H1 (cell line): ENCODE data around the gene TGFBR2. TPM values are rescaled to one million over a fixed set of nuclear protein-coding genes. Genes with fewer than 3 reads are reported as not detected.

Experiments
- CHD2 ChIP-seq: IDR thresholded peaks from 2 replicates; pipeline ENCODE4 v1.6.1; 2012; ENCODE audit warnings: low read length, improper control_type of control experiment
- CTBP2 ChIP-seq: IDR thresholded peaks from 2 replicates; pipeline ENCODE4 v1.7.0; 2011; ENCODE audit warnings: borderline replicate concordance, mild to moderate bottlenecking, moderate library complexity, mixed read lengths, low read length; ENCODE audit not compliant: insufficient read depth, insufficient read length
- JUND ChIP-seq: IDR thresholded peaks from 2 replicates; pipeline ENCODE4 v1.6.1; 2011; ENCODE audit warnings: mild to moderate bottlenecking, improper control_type of control experiment, low read length
- RNF2 ChIP-seq: fragments of 200-900, 300-1000 bp; sonication (generic); IDR thresholded peaks from 2 replicates; pipeline ENCODE4 v1.7.1; 2016; ENCODE audit warnings: borderline replicate concordance, low read depth, mild to moderate bottlenecking, antibody characterized with exemption, low read length; ENCODE audit not compliant: poor library complexity, severe bottlenecking; ENCODE audit errors: missing control alignments
- SIX5 ChIP-seq: IDR thresholded peaks from 2 replicates; pipeline ENCODE4 v1.6.1; 2011; ENCODE audit warnings: mild to moderate bottlenecking, low read depth, low read length
- TCF12 ChIP-seq: IDR thresholded peaks from 2 replicates; pipeline ENCODE4 v1.6.1; 2011; ENCODE audit warnings: low read depth, mild to moderate bottlenecking, low read length
- polyA plus RNA-seq, 7 experiments: library from polyadenylated mRNA; depleted of rRNA in 3 of 7; stranded (reverse) in 5 of 7; unstranded in 2 of 7; fragments of >200 nt in 5 of 7; fragments of 200-250 nt in 2 of 7; gene quantifications; 1 replicate in 5 of 7; 2 replicates in 1 of 7; 4 replicates in 1 of 7; pipeline versions ENCODE4 v1.2.1 to v1.2.3, GENCODE V29; 2011 to 2013; ENCODE audit warnings: missing spikeins in 2 of 7, mixed read lengths in 2 of 7
- total RNA-seq: library from RNA; stranded (reverse); fragmentation: NEBNext Ultra II Directional; extraction: Animal tissue kit (Norgen Biotek cat#: 25700); gene quantifications from 2 replicates; pipeline ENCODE4 v1.2.1, GENCODE V29; 2021
- TF ChIP-seq, protein P1 (sequence below): fragments of 300-600 bp; sonication (generic); IDR thresholded peaks from 2 replicates; pipeline ENCODE4 v1.7.1; 2012; ENCODE audit warnings: low read length, moderate library complexity, mild to moderate bottlenecking, inconsistent platforms; ENCODE audit not compliant: insufficient replicate concordance
- TF ChIP-seq, protein P2 (sequence below): IDR thresholded peaks from 2 replicates; pipeline ENCODE4 v1.6.1; 2012; ENCODE audit warnings: inconsistent platforms

TGFBR2 gene
- total and polyA plus RNA-seq, 2 of the 8 experiments (the other 6 are each of a cell fraction or from before 2014, with no cell fraction given) = 4.2 to 7.4 TPM

DNA sequence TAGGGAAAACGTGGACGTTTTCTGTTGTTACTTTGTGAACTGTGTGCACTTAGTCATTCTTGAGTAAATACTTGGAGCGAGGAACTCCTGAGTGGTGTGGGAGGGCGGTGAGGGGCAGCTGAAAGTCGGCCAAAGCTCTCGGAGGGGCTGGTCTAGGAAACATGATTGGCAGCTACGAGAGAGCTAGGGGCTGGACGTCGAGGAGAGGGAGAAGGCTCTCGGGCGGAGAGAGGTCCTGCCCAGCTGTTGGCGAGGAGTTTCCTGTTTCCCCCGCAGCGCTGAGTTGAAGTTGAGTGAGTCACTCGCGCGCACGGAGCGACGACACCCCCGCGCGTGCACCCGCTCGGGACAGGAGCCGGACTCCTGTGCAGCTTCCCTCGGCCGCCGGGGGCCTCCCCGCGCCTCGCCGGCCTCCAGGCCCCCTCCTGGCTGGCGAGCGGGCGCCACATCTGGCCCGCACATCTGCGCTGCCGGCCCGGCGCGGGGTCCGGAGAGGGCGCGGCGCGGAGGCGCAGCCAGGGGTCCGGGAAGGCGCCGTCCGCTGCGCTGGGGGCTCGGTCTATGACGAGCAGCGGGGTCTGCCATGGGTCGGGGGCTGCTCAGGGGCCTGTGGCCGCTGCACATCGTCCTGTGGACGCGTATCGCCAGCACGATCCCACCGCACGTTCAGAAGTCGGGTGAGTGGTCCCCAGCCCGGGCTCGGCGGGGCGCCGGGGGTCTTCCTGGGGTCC, at the start of gene TGFBR2 (continued):
- TF ChIP-seq, protein P1, sequence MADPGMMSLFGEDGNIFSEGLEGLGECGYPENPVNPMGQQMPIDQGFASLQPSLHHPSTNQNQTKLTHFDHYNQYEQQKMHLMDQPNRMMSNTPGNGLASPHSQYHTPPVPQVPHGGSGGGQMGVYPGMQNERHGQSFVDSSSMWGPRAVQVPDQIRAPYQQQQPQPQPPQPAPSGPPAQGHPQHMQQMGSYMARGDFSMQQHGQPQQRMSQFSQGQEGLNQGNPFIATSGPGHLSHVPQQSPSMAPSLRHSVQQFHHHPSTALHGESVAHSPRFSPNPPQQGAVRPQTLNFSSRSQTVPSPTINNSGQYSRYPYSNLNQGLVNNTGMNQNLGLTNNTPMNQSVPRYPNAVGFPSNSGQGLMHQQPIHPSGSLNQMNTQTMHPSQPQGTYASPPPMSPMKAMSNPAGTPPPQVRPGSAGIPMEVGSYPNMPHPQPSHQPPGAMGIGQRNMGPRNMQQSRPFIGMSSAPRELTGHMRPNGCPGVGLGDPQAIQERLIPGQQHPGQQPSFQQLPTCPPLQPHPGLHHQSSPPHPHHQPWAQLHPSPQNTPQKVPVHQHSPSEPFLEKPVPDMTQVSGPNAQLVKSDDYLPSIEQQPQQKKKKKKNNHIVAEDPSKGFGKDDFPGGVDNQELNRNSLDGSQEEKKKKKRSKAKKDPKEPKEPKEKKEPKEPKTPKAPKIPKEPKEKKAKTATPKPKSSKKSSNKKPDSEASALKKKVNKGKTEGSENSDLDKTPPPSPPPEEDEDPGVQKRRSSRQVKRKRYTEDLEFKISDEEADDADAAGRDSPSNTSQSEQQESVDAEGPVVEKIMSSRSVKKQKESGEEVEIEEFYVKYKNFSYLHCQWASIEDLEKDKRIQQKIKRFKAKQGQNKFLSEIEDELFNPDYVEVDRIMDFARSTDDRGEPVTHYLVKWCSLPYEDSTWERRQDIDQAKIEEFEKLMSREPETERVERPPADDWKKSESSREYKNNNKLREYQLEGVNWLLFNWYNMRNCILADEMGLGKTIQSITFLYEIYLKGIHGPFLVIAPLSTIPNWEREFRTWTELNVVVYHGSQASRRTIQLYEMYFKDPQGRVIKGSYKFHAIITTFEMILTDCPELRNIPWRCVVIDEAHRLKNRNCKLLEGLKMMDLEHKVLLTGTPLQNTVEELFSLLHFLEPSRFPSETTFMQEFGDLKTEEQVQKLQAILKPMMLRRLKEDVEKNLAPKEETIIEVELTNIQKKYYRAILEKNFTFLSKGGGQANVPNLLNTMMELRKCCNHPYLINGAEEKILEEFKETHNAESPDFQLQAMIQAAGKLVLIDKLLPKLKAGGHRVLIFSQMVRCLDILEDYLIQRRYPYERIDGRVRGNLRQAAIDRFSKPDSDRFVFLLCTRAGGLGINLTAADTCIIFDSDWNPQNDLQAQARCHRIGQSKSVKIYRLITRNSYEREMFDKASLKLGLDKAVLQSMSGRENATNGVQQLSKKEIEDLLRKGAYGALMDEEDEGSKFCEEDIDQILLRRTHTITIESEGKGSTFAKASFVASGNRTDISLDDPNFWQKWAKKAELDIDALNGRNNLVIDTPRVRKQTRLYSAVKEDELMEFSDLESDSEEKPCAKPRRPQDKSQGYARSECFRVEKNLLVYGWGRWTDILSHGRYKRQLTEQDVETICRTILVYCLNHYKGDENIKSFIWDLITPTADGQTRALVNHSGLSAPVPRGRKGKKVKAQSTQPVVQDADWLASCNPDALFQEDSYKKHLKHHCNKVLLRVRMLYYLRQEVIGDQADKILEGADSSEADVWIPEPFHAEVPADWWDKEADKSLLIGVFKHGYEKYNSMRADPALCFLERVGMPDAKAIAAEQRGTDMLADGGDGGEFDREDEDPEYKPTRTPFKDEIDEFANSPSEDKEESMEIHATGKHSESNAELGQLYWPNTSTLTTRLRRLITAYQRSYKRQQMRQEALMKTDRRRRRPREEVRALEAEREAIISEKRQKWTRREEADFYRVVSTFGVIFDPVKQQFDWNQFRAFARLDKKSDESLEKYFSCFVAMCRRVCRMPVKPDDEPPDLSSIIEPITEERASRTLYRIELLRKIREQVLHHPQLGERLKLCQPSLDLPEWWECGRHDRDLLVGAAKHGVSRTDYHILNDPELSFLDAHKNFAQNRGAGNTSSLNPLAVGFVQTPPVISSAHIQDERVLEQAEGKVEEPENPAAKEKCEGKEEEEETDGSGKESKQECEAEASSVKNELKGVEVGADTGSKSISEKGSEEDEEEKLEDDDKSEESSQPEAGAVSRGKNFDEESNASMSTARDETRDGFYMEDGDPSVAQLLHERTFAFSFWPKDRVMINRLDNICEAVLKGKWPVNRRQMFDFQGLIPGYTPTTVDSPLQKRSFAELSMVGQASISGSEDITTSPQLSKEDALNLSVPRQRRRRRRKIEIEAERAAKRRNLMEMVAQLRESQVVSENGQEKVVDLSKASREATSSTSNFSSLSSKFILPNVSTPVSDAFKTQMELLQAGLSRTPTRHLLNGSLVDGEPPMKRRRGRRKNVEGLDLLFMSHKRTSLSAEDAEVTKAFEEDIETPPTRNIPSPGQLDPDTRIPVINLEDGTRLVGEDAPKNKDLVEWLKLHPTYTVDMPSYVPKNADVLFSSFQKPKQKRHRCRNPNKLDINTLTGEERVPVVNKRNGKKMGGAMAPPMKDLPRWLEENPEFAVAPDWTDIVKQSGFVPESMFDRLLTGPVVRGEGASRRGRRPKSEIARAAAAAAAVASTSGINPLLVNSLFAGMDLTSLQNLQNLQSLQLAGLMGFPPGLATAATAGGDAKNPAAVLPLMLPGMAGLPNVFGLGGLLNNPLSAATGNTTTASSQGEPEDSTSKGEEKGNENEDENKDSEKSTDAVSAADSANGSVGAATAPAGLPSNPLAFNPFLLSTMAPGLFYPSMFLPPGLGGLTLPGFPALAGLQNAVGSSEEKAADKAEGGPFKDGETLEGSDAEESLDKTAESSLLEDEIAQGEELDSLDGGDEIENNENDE = no peak
- TF ChIP-seq CTBP2 (no peak), TCF12 (0 out of 2 replicates have a peak, but pooled peaks have one; percentile 35), SIX5 (no peak), JUND (peak; percentile 73; the same call in 1 of the 2 replicates), RNF2 (no peak), CHD2 (no peak)
- TF ChIP-seq, protein P2, sequence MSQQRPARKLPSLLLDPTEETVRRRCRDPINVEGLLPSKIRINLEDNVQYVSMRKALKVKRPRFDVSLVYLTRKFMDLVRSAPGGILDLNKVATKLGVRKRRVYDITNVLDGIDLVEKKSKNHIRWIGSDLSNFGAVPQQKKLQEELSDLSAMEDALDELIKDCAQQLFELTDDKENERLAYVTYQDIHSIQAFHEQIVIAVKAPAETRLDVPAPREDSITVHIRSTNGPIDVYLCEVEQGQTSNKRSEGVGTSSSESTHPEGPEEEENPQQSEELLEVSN = peak; percentile 37; the same call in 1 of the 2 replicates
